GM10266 (cell line): ENCODE results near the gene DNAJC22.
A peak's percentile ranks its signal among the peaks of the same experiment; 100 is the strongest.
"Not testable (repeated sequence)": the region's sequence is repeated elsewhere in the genome, so short reads cannot be mapped to it uniquely, and the experiment has no call there.

Experiments
- DNase-seq: peaks from one replicate; pipeline ENCODE4 v3.0.0; 2012; ENCODE audit errors: extremely low spot score
- CTCF ChIP-seq: IDR thresholded peaks from 2 replicates; pipeline ENCODE4 v1.5.1; 2012; ENCODE audit warnings: mild to moderate bottlenecking, low read depth; ENCODE audit not compliant: control insufficient read depth, insufficient read depth; ENCODE audit errors: missing control alignments

The DNAJC22 gene

GRCh38 chr12:49332891-49333371 lies 13.8 kb upstream of the DNAJC22 start:
- no peak for TF ChIP-seq CTCF
- no peak for DNase-seq

GRCh38 chr12:49333778-49334177 lies 12.9 kb upstream of the DNAJC22 start:
- not testable (repeated sequence) for DNase-seq

- TF ChIP-seq CTCF = no peak
- DNase-seq = no peak
These were observed 12.5 kb upstream of the DNAJC22 start for GRCh38 chr12:49334226-49334625.

DNA sequence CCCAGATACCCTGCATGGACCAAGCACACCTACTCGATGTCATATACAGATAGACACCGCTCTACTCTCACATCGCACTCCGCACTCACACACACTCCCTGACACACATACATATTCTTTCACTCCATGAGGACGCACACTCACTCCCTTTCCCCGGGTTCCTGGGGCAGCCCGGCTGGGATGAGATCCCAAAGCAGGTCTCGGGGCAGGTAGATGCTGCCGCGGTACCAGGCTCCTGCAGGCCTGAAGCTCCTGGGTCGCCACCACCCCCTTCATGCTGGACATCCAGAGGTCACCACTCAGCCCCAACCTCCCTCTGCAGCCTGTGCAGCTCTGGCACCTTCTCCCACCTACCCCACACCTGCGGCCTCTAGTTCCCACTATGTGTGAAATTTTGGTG lies 12.0 kb upstream of the DNAJC22 start:
- TF ChIP-seq CTCF = no peak
- no peak for DNase-seq

GRCh38 chr12:49335118-49335954 lies 11.4 kb upstream of the DNAJC22 start:
- TF ChIP-seq CTCF = no peak
- DNase-seq = no peak

- TF ChIP-seq CTCF = no peak
- DNase-seq = no peak
These were observed 10.6 kb upstream of the DNAJC22 start for GRCh38 chr12:49335955-49336644.

DNA sequence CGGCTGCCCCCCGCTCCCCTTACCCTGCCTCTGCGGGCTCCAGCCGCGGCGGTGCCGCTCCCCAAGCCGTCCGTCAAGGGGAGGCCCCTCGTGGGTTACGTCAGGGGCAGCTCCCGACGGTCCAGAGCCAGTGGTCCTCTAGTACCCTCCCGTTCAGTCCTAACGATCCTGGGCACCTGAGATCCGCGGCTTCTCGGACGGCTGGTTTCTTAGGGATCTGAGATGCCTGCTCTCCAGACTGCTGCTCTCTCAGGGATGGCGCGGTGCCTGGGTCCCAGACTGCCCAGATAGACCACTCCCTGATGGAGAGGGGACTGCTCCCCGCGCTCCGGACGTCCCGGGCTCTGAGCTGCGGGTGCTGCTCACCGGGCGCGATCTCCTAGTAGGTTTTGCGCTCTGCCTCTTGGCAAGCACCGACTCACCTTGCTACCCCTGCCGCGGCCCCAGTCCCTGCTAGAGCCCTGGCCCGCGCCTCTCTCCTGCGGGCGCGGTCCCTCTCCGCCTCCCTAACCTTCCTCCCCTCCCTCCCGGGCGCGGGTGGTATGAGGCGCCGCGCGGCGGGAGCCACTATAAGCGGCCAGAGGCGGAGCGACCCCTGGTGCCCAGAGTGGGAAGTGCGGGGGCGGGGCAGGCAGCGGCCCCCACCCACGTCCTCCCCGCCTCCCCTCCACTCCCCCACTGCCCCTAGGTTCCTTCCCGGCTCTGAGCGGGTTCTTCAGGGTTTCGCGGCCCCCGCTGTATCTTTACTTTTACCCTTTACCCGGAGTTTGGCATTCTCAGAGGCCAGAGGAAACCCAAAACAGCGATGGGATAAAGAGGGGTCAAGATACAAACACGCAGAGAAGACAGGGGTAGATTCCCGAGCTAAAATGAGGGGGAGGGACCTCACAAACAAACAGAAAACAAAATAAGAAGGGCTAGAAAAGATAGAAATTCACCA lies 9.8 kb upstream of the DNAJC22 start, which contains the start of gene C1QL4:
TSS of gene C1QL4 (minus strand) at position 544 of the 940 bp plus-strand sequence. CDS start 711 bp downstream, outside the sequence.
- TF ChIP-seq CTCF = peak; percentile 86
- peak; percentile 94 for DNase-seq
